Natural killer cell (primary cell): ENCODE results near the gene NEK11. TPM values are rescaled to one million over a fixed set of nuclear protein-coding genes. Genes with fewer than 3 reads are reported as not detected.

Source experiments
- ATAC-seq, 3 donors: fragments of 150-1000 bp in 2 of 3; fragments of 200-7000 bp in 1 of 3; cut with Tn5 transposase; 1 replicate in 1 of 3; 2 replicates in 2 of 3; pipeline ENCODE4 v1.10.0; 2021; ENCODE audit warnings: mild to moderate bottlenecking in 2 of 3, moderate library complexity in 2 of 3
- DNase-seq, 2 donors: peaks; one replicate each; pipeline versions ENCODE4 v3.0.0 to v3.0.0-alpha.2; 2013 to 2021; ENCODE audit warnings: mixed read lengths in 1 of 2
- H3K27ac ChIP-seq: one replicate; pipeline ENCODE4 v1.5.1; 2013; ENCODE audit warnings: mild to moderate bottlenecking, low read length
- H3K27me3 ChIP-seq: one replicate; pipeline ENCODE4 v1.6.1; 2013; ENCODE audit warnings: low read length; ENCODE audit not compliant: control insufficient read depth, insufficient read depth
- H3K36me3 ChIP-seq: one replicate; pipeline ENCODE4 v1.6.1; 2013; ENCODE audit warnings: low read length; ENCODE audit not compliant: control insufficient read depth, insufficient read depth
- H3K4me1 ChIP-seq: one replicate; pipeline ENCODE4 v1.6.1; 2013; ENCODE audit warnings: low read length; ENCODE audit not compliant: control insufficient read depth, insufficient read depth
- H3K4me3 ChIP-seq: one replicate; pipeline ENCODE4 v1.5.1; 2013; ENCODE audit warnings: low read length
- H3K9me3 ChIP-seq: one replicate; pipeline ENCODE4 v1.6.1; 2013; ENCODE audit warnings: low read length; ENCODE audit not compliant: control insufficient read depth, insufficient read depth
- H3K27ac Mint-ChIP-seq, 2 donors: one replicate each; pipeline ENCODE4 v1.8.0; 2022; ENCODE audit warnings: mild to moderate bottlenecking in 2 of 2, mixed read lengths in 2 of 2, moderate library complexity in 1 of 2
- H3K27me3 Mint-ChIP-seq, 2 donors: one replicate each; pipeline ENCODE4 v1.8.0; 2022; ENCODE audit warnings: low read depth in 2 of 2, mixed read lengths in 2 of 2
- H3K36me3 Mint-ChIP-seq: one replicate; pipeline ENCODE4 v1.8.0; 2022; ENCODE audit warnings: mixed read lengths
- H3K4me1 Mint-ChIP-seq, 2 donors: one replicate each; pipeline ENCODE4 v1.8.0; 2022; ENCODE audit warnings: mixed read lengths in 2 of 2
- H3K4me3 Mint-ChIP-seq: one replicate; pipeline ENCODE4 v1.8.0; 2022; ENCODE audit warnings: mild to moderate bottlenecking, moderate library complexity, mixed read lengths
- H3K9me3 Mint-ChIP-seq, 2 donors: one replicate each; pipeline ENCODE4 v1.8.0; 2022; ENCODE audit warnings: mixed read lengths in 2 of 2
- WGBS: methylation state at CpG from one replicate; pipeline ENCODE4 v1.1.7; 2013; ENCODE audit warnings: missing lambda C conversion rate; ENCODE audit not compliant: insufficient coverage; 5-methylcytosine and 5-hydroxymethylcytosine counted together
- intact Hi-C: fragments of 100-400 bp; cut with micrococcal nuclease; formaldehyde crosslinking; loops from one replicate; pipeline ENCODE4 v1.14.2; 2022
- total RNA-seq, 4 donors: library from RNA; stranded (reverse); fragments of 120-200 nt in 1 of 4; gene quantifications; one replicate each; pipeline versions ENCODE4 v1.2.3 to v1.2.4, GENCODE V29; 2013 to 2022
- TF ChIP-seq, protein P1 (sequence below): fragments of 200-600 bp; IDR thresholded peaks from one replicate; pipeline ENCODE4 v1.8.0; 2022; ENCODE audit warnings: antibody characterized with exemption

The NEK11 gene
- total RNA-seq, 3 donors from 2014 or later (not counting 1 experiment from before 2014, with no cell fraction given): 2.6 to 3.6 (median 3.5) TPM

DNA sequence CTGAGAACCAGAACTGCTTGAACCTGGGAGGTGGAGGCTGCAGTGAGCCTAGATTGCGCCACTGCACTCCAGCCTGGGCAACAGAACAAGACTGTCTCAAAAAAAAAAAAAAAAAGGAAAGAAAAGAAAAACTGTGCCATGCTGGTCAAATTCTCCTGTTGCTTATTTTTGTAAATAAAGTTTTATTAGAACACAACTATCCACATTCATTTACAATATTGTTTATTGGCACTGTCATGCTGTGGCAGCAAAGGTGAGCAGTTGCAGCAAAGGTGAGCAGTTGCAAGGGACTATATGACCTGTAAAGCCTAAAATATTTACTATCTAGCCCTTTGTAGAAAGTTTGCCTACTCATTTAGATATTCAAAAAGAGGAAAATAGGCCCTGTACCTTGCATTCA is 18.4 kb upstream of the NEK11 start:
- Mint-ChIP-seq H3K4me3 (no peak overlapping the region), H3K27ac (no peak overlapping the region), H3K36me3 (peaks cover 7% of the 10 kb centered on the region), H3K27me3 (no peaks in the 10 kb centered on the region), H3K4me1 (peaks cover 23 to 30% of the 10 kb centered on the region in 2 donors), H3K9me3 (no peaks in the 10 kb centered on the region)
- 100% methylated on average over 1 of the region's 1 CpG for WGBS
- no peaks in the 10 kb centered on the region for H3K9me3 ChIP-seq
- no peak for DNase-seq
- no peak overlapping the region for H3K4me3 ChIP-seq
- no peak overlapping the region for H3K27ac ChIP-seq
- peaks cover 20% of the 10 kb centered on the region for H3K36me3 ChIP-seq
- ATAC-seq: no peak
- TF ChIP-seq, protein P1, sequence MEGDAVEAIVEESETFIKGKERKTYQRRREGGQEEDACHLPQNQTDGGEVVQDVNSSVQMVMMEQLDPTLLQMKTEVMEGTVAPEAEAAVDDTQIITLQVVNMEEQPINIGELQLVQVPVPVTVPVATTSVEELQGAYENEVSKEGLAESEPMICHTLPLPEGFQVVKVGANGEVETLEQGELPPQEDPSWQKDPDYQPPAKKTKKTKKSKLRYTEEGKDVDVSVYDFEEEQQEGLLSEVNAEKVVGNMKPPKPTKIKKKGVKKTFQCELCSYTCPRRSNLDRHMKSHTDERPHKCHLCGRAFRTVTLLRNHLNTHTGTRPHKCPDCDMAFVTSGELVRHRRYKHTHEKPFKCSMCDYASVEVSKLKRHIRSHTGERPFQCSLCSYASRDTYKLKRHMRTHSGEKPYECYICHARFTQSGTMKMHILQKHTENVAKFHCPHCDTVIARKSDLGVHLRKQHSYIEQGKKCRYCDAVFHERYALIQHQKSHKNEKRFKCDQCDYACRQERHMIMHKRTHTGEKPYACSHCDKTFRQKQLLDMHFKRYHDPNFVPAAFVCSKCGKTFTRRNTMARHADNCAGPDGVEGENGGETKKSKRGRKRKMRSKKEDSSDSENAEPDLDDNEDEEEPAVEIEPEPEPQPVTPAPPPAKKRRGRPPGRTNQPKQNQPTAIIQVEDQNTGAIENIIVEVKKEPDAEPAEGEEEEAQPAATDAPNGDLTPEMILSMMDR: no peak
- intact Hi-C loops: no loop called here
- H3K4me1 ChIP-seq: peaks cover 5% of the 10 kb centered on the region
- no peaks in the 10 kb centered on the region for H3K27me3 ChIP-seq

DNA sequence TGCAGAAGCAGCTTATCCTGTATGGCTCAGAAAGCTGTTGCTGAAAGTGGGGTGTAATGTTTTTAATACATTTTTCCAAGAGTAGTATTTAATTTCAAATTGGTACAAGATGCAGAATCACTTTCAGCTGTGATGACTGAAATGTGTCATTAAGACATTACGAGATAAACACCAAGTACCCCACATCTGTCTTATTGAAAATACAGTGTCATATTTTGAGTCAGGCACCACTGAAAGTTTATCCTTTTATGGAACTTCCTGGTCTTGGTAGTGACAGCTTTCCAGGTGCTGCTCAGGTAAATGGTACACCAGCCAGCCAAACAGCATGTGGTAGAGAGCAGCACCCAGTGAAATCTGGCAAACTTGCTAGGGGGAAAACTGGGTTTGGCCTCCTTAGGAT is 17.0 kb upstream of the NEK11 start:
- H3K9me3 Mint-ChIP-seq: no peaks in the 10 kb centered on the region
- ATAC-seq (no peak), DNase-seq (no peak)
- peaks cover 12% of the 10 kb centered on the region for H3K36me3 Mint-ChIP-seq
- Histone ChIP-seq H3K36me3 (peaks cover 33% of the 10 kb centered on the region), H3K4me3 (no peak overlapping the region), H3K4me1 (peaks cover 5% of the 10 kb centered on the region), H3K27me3 (no peaks in the 10 kb centered on the region), H3K27ac (no peak overlapping the region), H3K9me3 (no peaks in the 10 kb centered on the region)
- 86% methylated on average over 1 of the region's 1 CpG for WGBS
- no peaks in the 10 kb centered on the region for H3K27me3 Mint-ChIP-seq
- intact Hi-C loops: no loop called here
- TF ChIP-seq, protein P1: no peak
- no peak overlapping the region for H3K27ac Mint-ChIP-seq
- no peak overlapping the region for H3K4me3 Mint-ChIP-seq
- peaks cover 9 to 16% of the 10 kb centered on the region in 2 donors for H3K4me1 Mint-ChIP-seq

DNA sequence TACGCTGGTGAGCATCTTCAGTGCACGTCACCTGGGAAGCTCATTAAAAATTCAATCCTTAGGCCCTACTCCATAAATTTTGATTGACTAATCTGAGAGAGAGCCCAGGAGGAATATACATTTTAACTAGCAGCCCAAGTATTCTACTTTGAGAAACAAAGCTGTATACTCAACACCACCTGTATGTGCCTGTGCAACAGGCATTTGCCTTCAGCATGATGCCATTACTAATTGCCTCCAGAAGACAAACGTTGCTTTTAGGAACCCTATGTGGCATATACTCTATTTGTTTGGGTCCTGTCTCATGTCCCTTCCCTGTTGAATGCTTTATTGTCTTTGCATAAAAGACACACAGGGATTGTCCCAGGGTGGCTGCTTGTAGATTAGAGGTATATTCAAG is 7.7 kb upstream of the NEK11 start:
- no peak overlapping the region for H3K4me3 ChIP-seq
- TF ChIP-seq, protein P1: no peak
- intact Hi-C loops: no loop called here
- H3K4me1 ChIP-seq: peaks cover 9% of the 10 kb centered on the region
- H3K36me3 Mint-ChIP-seq: no peaks in the 10 kb centered on the region
- no peak overlapping the region for H3K4me3 Mint-ChIP-seq
- ATAC-seq (no peak), DNase-seq (no peak)
- WGBS: 90% methylated on average over 3 of the region's 3 CpGs
- peaks cover 27 to 37% of the 10 kb centered on the region in 2 donors for H3K4me1 Mint-ChIP-seq
- H3K27ac Mint-ChIP-seq: peak overlapping the region in 1 of 2 donors; percentile 4
- no peak overlapping the region for H3K27ac ChIP-seq
- peaks cover 43% of the 10 kb centered on the region for H3K36me3 ChIP-seq
- H3K27me3 ChIP-seq: no peaks in the 10 kb centered on the region
- no peaks in the 10 kb centered on the region for H3K9me3 ChIP-seq
- no peaks in the 10 kb centered on the region for H3K27me3 Mint-ChIP-seq
- H3K9me3 Mint-ChIP-seq: no peaks in the 10 kb centered on the region

DNA sequence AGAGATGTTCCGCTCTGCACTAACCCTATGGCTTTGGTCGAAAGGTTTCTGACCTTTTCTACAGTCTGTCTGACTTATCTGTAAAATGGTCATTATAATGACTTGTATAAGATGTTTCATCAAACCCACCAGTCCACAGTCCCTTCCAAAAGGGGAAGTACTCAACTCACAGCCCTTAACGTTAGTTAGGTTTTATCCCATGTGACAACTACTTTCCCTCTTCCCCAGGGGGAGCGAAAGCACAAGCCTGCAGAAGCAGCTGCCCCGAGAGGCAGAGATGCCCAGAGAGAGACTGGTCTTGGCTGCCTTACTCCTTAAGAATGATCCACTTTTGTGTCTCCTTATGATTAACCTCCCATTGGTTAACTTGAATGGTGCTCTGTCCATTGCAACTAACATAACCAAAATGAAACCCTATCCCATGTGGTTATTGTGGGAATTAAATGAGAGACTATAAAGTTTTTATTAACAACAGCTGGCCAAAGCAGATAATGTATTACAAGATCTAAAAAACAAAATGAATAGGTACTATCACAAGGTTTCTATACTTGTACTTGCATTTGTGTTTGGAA is 6.5 kb upstream of the NEK11 start:
- Histone ChIP-seq H3K27ac (no peak overlapping the region), H3K4me3 (no peak overlapping the region), H3K36me3 (peaks cover 38% of the 10 kb centered on the region), H3K9me3 (no peaks in the 10 kb centered on the region), H3K27me3 (no peaks in the 10 kb centered on the region), H3K4me1 (peaks cover 9% of the 10 kb centered on the region)
- TF ChIP-seq, protein P1: no peak
- H3K4me3 Mint-ChIP-seq: peak overlapping the region; percentile 14
- intact Hi-C loops: loop anchor here (10.0 kb wide), 2 partner anchors 1395 to 1705 kb away; partner anchors contain the start of genes DNAJC13 and NPHP3
- no peaks in the 10 kb centered on the region for H3K27me3 Mint-ChIP-seq
- H3K9me3 Mint-ChIP-seq: no peaks in the 10 kb centered on the region
- peaks cover 38 to 48% of the 10 kb centered on the region in 2 donors for H3K4me1 Mint-ChIP-seq
- H3K36me3 Mint-ChIP-seq: no peaks in the 10 kb centered on the region
- 26% methylated on average over 3 of the region's 5 CpGs for WGBS
- ATAC-seq (peak in 2 of 3 donors; percentile 32 to 63), DNase-seq (no peak)
- H3K27ac Mint-ChIP-seq: peak overlapping the region; percentile 63 to 66
